Urothelium cell line (cell line): ENCODE measurements around the gene DNAJA3.
A peak's percentile ranks its signal among the peaks of the same experiment; 100 is the strongest.

Source experiments
- DNase-seq: peaks from one replicate; pipeline ENCODE4 v3.0.0; 2011; ENCODE audit warnings: low spot score, mixed read lengths
- FAIRE-seq: peaks from 2 replicates; lab custom pipeline; 2011; peaks lifted over from hg19 to GRCh38; lab: Jason Lieb, UNC

DNAJA3 gene

GRCh38 chr16:4428500-4428899, 2.8 kb downstream of the DNAJA3 start:
- DNase-seq (no peak), FAIRE-seq (no peak)

- FAIRE-seq (no peak), DNase-seq (no peak)
Measured at GRCh38 chr16:4431023-4431422, 5.4 kb downstream of the DNAJA3 start.

- FAIRE-seq, result no peak
- DNase-seq, result no peak
Measured at GRCh38 chr16:4433228-4433627, 7.6 kb downstream of the DNAJA3 start.

- no peak for FAIRE-seq
- DNase-seq, result no peak
Measured at GRCh38 chr16:4433914-4434787, 8.5 kb downstream of the DNAJA3 start.

- DNase-seq (no peak), FAIRE-seq (no peak)
Measured at GRCh38 chr16:4435337-4436067, 9.8 kb downstream of the DNAJA3 start.

GRCh38 chr16:4437366-4437765, 11.7 kb downstream of the DNAJA3 start:
- no peak for FAIRE-seq

GRCh38 chr16:4442371-4442770, 16.7 kb downstream of the DNAJA3 start:
- DNase-seq, result no peak
- FAIRE-seq, result no peak

More at GRCh38 chr16:4437366-4437765, 11.7 kb downstream of the DNAJA3 start:
- no peak for DNase-seq

- no peak for FAIRE-seq
- DNase-seq, result no peak
Measured at GRCh38 chr16:4443271-4443670, 17.6 kb downstream of the DNAJA3 start.

- FAIRE-seq, result no peak
- no peak for DNase-seq
Measured at GRCh38 chr16:4443986-4444385, 18.3 kb downstream of the DNAJA3 start.

- no peak for FAIRE-seq
- no peak for DNase-seq
Measured at GRCh38 chr16:4450430-4450829, 24.8 kb downstream of the DNAJA3 start.

GRCh38 chr16:4450931-4451519, 25.4 kb downstream of the DNAJA3 start:
- DNase-seq, result no peak
- FAIRE-seq, result no peak

- FAIRE-seq, result peak; percentile 50
- DNase-seq, result no peak
Measured at GRCh38 chr16:4452674-4453073, 27.0 kb downstream of the DNAJA3 start.

- peak; percentile 20 for DNase-seq
- no peak for FAIRE-seq
Measured at GRCh38 chr16:4454623-4455022, 29.0 kb downstream of the DNAJA3 start.

- FAIRE-seq, result no peak
- DNase-seq, result no peak
Measured at GRCh38 chr16:4455081-4455480, 29.4 kb downstream of the DNAJA3 start.

GRCh38 chr16:4455951-4456350, 30.3 kb downstream of the DNAJA3 start:
- DNase-seq, result no peak
- FAIRE-seq, result no peak

- DNase-seq (no peak), FAIRE-seq (no peak)
Measured at GRCh38 chr16:4460936-4461249, 35.2 kb downstream of the DNAJA3 start.

GRCh38 chr16:4461250-4462085, 35.8 kb downstream of the DNAJA3 start:
- DNase-seq (no peak), FAIRE-seq (no peak)

- DNase-seq (peak; percentile 20), FAIRE-seq (no peak)
Measured at GRCh38 chr16:4463522-4464163, 38.0 kb downstream of the DNAJA3 start.

- no peak for FAIRE-seq
Measured at GRCh38 chr16:4465977-4466779, 40.5 kb downstream of the DNAJA3 start.

GRCh38 chr16:4467916-4468315, 42.2 kb downstream of the DNAJA3 start:
- DNase-seq (no peak), FAIRE-seq (no peak)

More at GRCh38 chr16:4465977-4466779, 40.5 kb downstream of the DNAJA3 start:
- DNase-seq, result no peak
